Head of caudate nucleus (tissue), 42 donors: ENCODE measurements around the gene VOPP1.
"Not testable (repeated sequence)": the region's sequence is repeated elsewhere in the genome, so short reads cannot be mapped to it uniquely, and the experiment has no call there.

Experiments
- DNase-seq, 42 donors: peaks; one replicate each; pipeline versions ENCODE4 v3.0.0 to v3.0.0-alpha.2; 2020 to 2021; ENCODE audit warnings: mixed read lengths in 7 of 42
- intact Hi-C: fragments of 100-400 bp; cut with DNase I; formaldehyde crosslinking; loops from one replicate; pipeline ENCODE4 v1.15.0; 2022

The VOPP1 gene

GRCh38 chr7:55483046-55483445 is 89.3 kb downstream of the VOPP1 start:
- intact Hi-C loops = no loop called here
- DNase-seq = peak in 6 of 42 donors; percentile 1 to 29 (median 8)

GRCh38 chr7:55481155-55481554 is 91.1 kb downstream of the VOPP1 start:
- intact Hi-C loops = no loop called here
- DNase-seq = peak in 4 of 42 donors; percentile 0 to 27 (median 12)

- intact Hi-C loops = no loop called here
- peak in 3 of 42 donors; percentile 2 to 32 (median 24) for DNase-seq
Measured at GRCh38 chr7:55478700-55479099, 93.6 kb downstream of the VOPP1 start.

GRCh38 chr7:55477781-55478374 is 94.4 kb downstream of the VOPP1 start:
- intact Hi-C loops = no loop called here
- peak in 5 of 42 donors; percentile 1 to 30 (median 19) for DNase-seq

- intact Hi-C loops = no loop called here
Measured at GRCh38 chr7:55476852-55477780, 95.2 kb downstream of the VOPP1 start.

GRCh38 chr7:55475855-55476803 is 96.2 kb downstream of the VOPP1 start:
- intact Hi-C loops = no loop called here
- DNase-seq = peak in 10 of 42 donors; percentile 20 to 52 (median 40)

More at GRCh38 chr7:55476852-55477780, 95.2 kb downstream of the VOPP1 start:
- peak in 4 of 42 donors; percentile 18 to 33 (median 31) for DNase-seq

- intact Hi-C loops = no loop called here
- DNase-seq = peak in 3 of 42 donors; percentile 18 to 36 (median 24)
Measured at GRCh38 chr7:55474944-55475854, 97.1 kb downstream of the VOPP1 start.

GRCh38 chr7:55473932-55474331 is 98.4 kb downstream of the VOPP1 start:
- peak in 3 of 42 donors; percentile 15 to 39 (median 32) for DNase-seq

GRCh38 chr7:55472928-55473725 is 99.2 kb downstream of the VOPP1 start:
- DNase-seq = peak in 4 of 42 donors; percentile 16 to 35 (median 23)
- intact Hi-C loops = no loop called here

More at GRCh38 chr7:55473932-55474331, 98.4 kb downstream of the VOPP1 start:
- intact Hi-C loops = no loop called here

GRCh38 chr7:55472406-55472805 is 99.9 kb downstream of the VOPP1 start:
- intact Hi-C loops = not testable (repeated sequence)
- peak in 1 of 42 donors; percentile 18 for DNase-seq

GRCh38 chr7:55471594-55471993 is 100.7 kb downstream of the VOPP1 start:
- DNase-seq, intact Hi-C loops: not testable (repeated sequence)

- DNase-seq = no peak
- intact Hi-C loops = no loop called here
Measured at GRCh38 chr7:55470261-55470660, 102.0 kb downstream of the VOPP1 start.

GRCh38 chr7:55469721-55470120 is 102.6 kb downstream of the VOPP1 start:
- DNase-seq = peak in 2 of 42 donors; percentile 31
- intact Hi-C loops = no loop called here

- intact Hi-C loops = no loop called here
- peak in 24 of 42 donors; percentile 17 to 66 (median 32) for DNase-seq
Measured at GRCh38 chr7:55469271-55469681, 103.0 kb downstream of the VOPP1 start.

- DNase-seq = peak in 1 of 42 donors; percentile 30
- intact Hi-C loops = no loop called here
Measured at GRCh38 chr7:55468495-55468894, 103.8 kb downstream of the VOPP1 start.

GRCh38 chr7:55467047-55467593 is 105.2 kb downstream of the VOPP1 start:
- DNase-seq = peak in 1 of 42 donors; percentile 34
- intact Hi-C loops = no loop called here

- intact Hi-C loops = no loop called here
- peak in 1 of 42 donors; percentile 21 for DNase-seq
Measured at GRCh38 chr7:55465691-55466090, 106.6 kb downstream of the VOPP1 start.
